HG03442 (cell line): ENCODE data around the gene DCAF6.
"Not testable (repeated sequence)": the region's sequence is repeated elsewhere in the genome, so short reads cannot be mapped to it uniquely, and the experiment has no call there.

ENCODE experiments used
- ATAC-seq: cut with Tn5 transposase; IDR thresholded peaks from one replicate; pipeline ENCODE4 v1.9.1; 2021; ENCODE audit warnings: mild to moderate bottlenecking, moderate library complexity; ENCODE audit not compliant: unreplicated experiment

Gene DCAF6

DNA sequence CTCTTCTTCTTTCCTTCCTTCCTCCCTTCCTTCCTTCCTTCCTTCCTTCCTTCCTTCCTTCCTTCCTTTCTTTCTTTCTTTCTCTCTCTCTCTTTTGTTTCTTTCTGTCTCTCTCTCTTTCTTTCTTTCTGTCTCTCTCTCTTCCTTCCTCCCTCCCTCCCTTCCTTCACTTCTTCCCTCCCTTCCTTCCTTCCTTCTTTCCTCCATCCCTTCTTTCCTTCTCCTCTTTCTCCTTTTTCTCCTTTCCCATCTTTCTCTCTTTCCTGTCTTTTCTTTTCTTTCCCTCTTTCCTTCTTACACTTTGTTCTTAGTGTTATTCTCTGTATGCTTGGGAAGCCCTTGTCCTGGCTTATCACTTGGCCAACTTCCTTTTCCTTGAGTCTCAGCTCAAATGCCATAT, 72.8 kb downstream of the DCAF6 start:
- ATAC-seq, result no peak

DNA sequence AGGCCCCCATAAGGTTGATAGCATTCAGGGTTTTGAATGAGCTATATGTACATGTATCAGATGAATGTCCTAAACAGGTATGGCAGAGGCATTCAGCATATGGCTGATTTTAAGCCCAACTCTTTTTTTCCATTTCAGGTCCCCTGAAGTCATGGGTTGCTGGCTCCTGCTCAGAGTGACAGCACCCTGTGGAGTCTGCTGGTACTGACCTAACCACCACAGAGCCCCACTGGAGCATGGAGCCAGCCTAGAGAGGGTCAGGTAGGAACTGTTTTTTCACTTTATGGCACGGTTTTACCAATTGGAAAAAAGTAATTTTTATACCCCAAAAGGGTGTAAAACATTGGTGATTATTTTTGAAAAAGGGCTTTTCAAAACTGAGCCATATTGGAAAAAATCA, 82.9 kb downstream of the DCAF6 start:
- no peak for ATAC-seq

DNA sequence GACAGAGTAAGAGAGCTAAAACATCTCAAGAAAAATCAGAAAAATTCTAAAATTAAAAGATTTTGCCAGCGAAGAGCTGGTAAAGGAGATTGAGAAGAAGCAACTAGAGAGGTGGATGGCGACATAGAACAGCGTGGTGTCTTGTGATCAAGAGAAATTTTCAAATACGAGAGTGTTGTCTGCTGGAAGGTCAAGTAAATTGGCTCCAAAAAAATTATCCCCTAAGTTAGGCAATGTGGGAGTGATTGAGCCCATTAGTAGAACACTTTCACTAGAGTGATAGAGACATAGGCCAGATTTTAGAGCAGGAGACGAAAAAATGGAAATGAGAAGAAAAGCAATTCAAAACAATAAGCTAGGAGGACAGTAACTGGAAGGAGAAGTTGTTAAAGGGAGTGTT, 94.7 kb downstream of the DCAF6 start:
- ATAC-seq, result no peak

DNA sequence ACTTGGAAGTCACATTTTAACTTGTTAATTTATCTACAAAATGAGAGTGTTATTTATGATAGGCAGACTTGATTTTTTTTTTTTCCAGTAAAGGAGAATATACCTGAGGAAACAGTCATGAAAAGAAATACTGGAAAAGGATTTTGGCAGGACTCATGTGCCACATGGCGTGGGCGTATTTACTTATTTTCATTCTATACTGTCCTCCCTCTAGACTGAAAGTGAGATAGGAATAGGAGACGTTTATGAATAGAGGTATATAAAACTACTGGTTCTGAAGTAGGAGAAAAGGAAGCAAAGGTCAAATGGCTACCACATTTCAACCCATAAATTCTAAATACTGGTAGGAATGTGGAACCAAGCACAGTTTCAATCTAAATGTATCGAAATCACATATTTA, 95.1 kb downstream of the DCAF6 start:
- ATAC-seq, result no peak

DNA sequence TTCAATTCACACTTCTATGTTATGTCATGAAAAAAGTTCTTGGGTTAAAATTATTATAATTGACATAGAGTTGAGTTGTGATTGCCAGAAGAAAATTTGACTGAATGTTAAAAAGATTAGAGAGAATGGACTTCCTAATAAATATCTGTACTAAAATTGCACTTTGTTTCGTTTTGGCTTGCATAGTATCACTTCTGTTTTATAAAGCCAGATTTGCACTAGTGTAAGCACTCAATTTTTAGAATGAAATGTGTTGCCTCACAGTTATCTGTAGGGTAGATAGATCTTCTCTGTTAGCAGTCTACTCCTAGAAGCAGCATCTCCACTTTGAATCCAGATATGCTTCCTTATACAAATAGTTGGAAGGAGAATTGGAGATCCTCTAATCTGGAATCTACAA, 95.5 kb downstream of the DCAF6 start:
- ATAC-seq, result no peak

DNA sequence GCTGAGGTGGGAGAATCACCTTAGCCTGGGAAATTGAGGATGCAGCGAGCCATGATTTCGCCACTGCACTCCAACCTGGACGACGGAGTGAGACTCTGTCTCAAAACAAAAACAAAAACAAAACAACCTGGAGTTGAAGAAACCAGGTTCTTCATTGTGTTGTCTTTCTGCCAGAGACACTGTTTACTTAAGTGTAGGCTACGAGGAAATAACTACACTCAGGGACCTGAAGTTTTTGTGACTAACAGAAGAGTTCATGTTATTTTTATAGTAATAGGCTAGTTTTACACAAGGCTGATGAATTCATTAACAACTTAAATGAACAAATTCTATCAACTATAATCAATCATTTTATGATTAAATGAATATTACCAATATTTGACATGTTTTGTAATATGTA, 98.9 kb downstream of the DCAF6 start:
- no peak for ATAC-seq

DNA sequence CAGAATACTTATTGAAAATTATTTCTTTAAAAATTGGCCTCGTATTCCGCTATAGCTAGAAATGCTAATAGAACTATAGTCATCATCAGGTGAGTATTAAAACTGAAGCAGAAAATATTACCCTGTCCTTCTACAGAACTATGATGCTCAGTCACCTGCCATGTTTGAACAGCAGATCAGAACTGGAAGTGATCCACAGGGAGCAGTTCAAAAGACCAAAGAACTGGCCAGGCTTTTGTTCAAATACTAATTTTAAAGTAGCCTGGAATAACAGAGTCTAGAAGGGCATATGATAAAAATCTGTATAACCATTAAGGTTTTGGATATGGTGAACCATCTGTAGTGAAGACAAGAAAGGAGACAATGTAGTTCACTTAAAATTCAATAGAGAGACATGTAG, 105.9 kb downstream of the DCAF6 start:
- no peak for ATAC-seq

DNA sequence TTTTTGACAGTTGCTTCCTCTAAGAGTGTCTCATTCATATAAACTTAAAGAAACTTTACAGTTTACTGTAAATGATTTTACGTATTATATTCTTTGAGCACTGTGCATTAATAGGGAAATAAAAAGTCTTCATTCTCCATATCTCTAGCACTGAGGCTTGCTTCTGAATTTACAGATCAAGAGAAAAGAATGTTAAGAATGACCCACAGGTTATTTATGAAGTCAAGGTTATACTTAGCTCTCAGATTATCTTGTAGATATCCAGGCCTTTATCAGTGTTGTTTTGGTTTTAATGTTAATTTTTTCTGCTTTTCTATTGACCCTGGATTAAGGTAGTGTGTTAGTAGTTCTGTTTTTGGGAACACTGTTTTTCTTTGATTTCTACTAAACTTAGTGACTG, 108.8 kb downstream of the DCAF6 start:
- ATAC-seq, result no peak

DNA sequence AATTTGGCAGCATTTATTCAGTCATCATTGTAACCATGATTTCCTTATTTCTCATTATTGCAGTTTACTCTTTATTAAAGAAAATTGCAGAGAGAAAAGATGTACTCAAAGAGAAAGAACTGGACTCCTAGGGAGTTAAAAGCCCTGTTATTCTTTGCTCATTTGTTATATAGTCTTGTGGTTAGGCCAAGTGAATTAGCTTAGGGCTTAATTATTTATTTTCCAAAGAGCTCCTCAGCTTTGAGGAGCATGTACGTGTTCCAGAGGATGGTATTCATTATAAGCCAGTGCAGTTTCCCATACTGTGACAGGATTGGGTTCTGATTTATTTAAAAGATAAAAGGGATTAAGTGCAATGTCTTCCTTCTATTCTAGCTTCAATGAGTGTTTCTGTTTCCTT, 113.8 kb downstream of the DCAF6 start:
- ATAC-seq, result no peak

DNA sequence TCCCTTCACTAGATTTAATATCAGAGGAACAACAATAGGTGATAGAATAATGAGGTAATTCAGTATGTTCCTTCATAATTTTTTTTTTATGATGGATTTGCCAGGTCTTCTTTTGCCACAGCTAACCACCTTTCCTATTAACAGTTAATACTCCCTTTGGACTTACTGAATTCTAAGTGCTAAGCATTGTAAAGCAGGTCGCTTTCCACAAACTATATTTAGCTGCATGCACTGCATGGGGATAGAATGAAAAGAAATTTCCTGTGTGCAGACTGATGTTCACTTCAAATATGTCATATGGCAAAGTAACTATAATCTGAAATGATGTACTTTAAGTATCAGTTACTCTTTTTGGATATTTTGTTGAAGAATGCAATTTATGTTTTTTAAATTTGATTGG, 114.4 kb downstream of the DCAF6 start:
- no peak for ATAC-seq

DNA sequence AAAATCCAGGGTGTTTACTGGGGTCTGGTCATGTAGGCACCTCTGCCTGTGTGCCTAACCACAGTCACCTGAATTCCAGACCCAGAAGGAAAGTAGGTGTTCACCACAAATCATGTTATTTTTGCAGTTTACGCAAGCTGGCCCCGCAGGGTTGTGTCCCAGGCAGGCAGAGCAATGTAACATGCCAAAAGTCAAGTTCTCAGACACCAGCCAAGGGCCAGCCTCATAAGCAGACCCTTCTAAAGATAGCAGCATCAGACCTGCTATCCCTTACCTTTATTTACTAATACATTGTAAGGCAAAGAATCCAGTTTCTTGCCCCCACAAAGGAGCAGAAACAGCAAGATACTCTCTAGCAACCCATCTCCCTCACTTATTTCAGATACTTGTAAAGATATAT, 117.2 kb downstream of the DCAF6 start:
- ATAC-seq, result no peak

DNA sequence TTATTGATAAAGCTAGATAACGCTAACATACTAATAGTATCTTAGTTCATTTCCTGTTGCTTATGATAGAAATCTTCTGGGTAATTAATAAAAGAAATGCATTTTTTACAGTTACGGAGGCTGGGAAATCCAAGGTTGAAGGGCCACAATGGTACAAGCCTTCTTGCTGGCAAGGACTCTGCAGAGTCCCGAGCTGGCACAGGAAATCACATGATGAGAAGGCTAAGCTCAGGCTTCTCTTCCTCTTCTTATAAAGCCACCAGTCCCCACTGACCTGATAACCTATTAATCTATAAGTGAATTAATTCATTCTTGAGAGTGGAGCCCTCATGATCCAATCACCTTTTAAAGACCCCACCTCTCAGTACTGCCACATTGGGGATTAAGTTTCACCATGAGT, 117.6 kb downstream of the DCAF6 start:
- ATAC-seq, result no peak

DNA sequence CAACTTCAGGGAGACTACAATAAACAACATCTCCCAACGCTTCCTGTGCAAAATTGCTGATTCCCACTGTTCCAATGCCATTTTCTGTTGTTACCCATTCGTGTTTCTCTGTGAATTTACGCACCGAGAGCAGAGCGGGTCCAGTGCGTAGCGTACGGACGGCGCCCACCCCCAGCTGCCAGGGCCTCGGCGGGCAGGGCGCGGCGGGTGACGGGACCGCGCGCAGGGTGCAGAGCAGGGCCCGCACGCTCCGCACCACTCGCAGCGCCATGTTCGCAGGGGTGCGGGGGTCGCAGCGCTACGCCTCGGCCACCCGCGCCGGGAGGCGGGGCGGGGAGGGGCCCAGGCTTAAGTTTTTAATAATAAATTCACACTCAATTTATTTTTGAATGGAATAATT, 119.7 kb downstream of the DCAF6 start:
- ATAC-seq, result not testable (repeated sequence)

DNA sequence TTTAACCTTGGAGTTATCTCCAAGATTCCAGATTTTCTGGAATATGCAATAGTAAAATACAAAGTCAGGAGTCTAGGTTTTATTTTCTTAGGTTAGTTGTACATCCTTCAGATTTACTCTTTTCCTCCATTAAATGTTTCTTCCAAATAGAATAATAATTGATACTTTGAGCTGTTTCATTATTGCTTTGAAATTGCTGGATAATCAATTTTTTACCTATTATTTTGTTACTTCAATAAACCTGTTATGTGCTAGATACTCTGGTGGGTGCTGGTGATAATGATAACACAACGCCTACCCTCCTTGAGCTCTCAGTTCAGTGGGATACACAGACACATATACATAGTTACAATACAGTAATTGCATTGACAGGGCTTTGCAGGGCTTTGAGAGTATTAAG, 120.9 kb downstream of the DCAF6 start:
- no peak for ATAC-seq

DNA sequence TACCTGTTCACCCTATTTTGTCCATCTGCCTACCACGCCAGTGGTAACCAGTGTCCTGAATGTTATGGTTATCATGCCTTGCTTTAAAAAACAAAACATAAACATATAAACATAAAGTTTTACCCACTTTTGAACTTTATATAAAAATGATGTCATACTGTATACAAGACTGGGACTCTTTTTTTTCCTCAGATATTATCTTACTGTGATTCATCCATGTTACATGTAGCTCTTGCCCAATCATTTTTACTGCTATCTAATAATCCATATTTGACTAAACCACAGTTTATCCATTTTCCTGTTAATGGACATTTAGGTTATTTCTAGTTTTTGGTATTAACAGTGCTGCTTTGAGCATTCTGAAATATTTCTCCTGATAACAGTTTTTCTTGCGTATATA, 121.4 kb downstream of the DCAF6 start:
- ATAC-seq, result no peak

DNA sequence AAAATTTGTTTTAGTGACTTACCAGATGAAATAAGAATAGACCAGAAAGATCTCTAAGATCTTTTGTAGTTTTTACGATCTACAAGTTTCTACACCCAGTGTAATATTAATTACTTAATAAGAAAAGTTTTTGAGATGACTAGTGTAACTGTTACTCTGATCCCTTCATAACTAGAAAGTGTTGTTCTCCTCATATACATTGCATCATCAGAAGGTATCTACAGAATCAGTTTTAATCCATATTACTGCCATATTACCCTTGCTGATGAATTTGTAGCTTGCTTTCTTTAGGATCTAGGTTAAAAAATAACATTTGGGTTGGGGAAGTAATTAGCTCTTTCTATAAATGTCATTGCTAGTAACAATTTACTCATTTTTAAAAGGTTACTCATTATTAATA, 127.7 kb downstream of the DCAF6 start:
- no peak for ATAC-seq

DNA sequence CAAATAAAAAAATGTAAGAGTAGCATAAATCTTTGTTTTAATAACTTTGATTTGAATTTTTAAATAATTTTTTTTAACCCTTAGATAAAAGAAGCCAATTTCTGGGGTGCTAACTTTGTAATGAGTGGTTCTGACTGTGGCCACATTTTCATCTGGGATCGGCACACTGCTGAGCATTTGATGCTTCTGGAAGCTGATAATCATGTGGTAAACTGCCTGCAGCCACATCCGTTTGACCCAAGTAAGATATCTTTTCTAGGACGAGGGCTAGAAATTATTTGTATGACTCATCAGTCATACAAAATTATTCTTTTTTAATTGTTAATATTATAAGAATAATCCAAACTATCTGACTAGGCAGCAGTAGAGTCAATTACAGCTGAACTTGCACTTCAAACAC, 129.0 kb downstream of the DCAF6 start:
- ATAC-seq, result no peak

DNA sequence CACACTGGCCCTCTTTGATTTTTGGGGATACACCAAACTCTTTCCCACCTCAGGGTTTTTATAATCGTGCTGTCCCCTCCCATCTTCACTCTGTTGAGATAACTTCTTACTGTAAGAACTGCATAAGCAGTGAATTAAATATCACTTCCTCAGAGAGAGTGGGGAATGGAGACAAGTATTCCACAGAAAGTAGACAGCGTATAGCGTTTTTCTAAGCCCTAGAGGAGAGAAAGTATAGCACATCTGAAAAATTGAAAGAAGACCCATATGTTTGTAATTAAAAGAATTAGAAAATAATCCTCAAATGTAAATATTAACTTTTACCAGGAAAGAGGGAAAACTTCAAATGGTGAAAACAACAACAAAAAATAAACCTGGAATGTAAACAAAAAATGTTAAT, 132.9 kb downstream of the DCAF6 start:
- no peak for ATAC-seq

DNA sequence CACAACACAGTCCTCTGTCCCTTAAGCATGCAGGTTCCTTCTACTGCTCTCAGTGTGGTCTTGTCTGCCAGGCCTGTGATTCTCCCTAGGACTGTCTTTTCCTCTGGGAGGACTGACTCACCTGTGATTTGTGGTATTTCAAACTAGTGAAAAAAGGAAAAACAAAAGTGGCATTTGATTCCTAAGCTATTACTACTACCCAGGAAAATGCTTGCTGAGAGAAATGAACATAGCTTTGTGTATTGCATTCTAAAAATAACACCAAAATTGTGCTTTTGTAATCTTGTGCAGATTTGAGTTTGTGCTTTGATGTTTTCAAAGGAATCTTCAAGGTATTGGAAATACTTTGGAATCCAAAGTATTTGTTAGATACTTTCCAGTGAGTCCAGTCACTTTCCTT, 143.3 kb downstream of the DCAF6 start:
- no peak for ATAC-seq

DNA sequence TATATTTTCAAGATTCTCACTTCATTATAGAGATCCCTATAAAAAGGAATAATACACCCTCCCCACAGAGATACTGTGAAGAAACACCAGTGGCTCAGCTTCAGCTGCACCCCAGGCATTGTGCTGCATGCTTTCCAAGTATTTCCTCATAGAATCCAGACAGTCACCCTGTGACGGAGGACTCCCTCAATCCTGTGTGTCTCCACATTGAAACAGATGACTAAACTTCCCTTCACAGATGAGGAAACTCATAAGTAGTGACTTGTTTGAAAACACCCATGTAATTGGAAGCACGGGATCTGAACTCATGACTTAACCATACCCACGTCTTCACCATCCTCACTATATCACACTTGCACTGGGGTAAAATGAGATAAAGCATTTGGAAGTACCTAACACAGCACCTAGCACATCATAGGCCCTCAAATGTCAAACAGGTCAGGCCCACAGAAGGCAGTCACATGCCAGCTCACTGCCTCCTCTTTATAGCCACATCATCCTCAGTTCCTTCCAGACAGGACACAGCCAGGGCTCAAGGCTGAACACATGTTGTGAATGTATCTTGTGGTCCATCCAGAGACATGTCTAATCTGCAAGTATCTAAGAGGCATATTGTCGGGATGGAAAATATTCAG, 145.0 kb downstream of the DCAF6 start:
- no peak for ATAC-seq

DNA sequence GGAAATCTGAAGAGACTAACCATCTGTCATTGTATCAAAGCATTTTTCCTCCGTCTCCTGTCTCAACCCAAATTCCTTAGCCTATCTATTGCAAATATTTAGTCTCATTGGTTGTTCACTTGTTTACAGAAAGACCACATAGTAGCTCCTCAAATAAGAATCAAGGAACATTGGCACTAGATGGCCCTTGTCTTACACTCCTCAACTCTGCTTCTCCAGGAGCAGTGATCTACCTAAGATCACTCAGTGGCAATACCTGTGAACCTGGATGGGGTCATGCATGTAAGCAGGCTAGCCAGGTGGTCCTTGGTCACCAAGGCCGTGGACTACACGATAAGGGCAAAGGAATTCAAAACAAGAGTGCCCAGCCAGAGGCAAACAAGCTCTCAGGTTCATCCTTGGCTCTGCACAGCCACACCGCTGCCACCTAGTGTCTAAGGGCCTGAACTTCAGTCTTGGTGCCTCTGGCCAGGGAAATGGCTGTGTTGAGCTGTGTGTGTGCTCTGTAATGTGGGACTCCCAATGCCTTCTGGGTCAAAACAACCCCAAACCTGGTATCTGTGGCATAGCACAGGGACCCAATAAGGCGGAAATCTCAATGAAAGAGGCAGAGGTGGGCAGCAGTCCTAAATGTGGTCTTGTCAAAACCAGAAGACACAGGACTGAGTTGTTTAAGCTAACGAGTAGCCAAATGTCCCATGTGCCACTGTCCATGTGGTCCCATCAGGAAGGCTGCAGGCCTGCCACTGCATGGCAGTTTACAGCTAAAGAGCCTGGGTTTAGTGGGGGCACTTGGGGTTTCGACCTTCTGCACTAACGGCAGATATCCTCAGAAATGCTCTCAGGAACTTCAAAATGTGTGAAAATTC, 145.8 kb downstream of the DCAF6 start:
- peak; percentile 90 for ATAC-seq

DNA sequence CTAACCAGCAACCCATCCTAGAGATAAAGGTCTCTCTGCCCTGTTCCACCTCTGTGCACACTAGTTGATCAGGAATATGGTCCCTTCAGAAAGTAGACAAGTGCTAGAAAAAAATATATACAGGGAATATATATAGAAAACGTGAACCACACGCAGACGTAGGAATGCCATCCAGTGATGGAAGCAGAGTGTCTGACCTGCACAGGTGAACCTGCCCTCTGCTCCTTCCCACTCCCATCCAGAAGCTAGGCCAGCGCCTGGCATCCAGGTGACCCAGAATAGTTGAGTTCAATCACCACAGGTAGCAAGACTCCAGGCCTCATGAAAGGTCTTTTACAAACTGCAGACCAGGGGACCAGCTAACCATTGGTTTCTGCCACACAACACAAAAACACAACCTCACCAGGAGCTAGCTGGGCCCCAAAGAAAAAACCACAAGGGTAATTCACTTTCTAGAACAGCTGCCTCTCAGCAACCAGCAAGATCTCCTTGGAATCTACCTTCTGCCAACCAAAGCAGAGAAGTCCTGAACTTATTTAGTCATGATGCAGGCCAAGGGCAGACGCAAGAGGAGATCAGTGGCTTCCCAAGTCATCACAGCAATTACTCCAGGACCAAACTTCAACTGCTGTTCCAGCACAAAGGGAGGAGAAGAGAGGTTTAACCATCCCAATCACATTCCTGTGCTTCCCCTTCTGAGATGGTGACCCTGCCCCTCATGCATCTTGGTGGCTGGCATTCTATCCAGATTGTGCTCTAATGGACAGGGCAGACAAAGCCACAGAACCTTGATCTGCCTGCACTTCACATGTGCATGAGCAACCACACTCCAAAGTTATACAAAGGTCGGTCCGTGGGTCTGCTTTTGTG, 147.2 kb downstream of the DCAF6 start:
- ATAC-seq, result no peak
